ENCODE results near the gene GBA2.

Gene GBA2

GRCh38 chr9:35689542-35690293 lies 59.3 kb downstream of the GBA2 start, which contains the start of gene TPM2:
Gene TPM2 (minus strand): TSS chr9:35689925. CDS start chr9:35689817, 108 bp downstream.
- Histone ChIP-seq H3K27ac (ENCODE audit: low read depth, low read length) (peak within 1 kb of the TSS; percentile 81), H3K27me3 (ENCODE audit: control insufficient read depth in 5 of 5, insufficient read depth in 4 of 5, low read length in 5 of 5) (no peaks in the 10 kb centered on the region), H3K4me1 (ENCODE audit: control insufficient read depth in 5 of 5, insufficient read depth in 5 of 5, low read length in 5 of 5) (peaks cover 5 to 35% (median 30%) of the 10 kb centered on the region in 5 donors), H3K4me3 (ENCODE audit: low read depth in 1 of 5, low read length in 5 of 5) (peak within 1 kb of the TSS; percentile 58 to 76 (median 75)), H3K9me3 (ENCODE audit: control insufficient read depth in 5 of 5, low read length in 5 of 5) (no peaks in the 10 kb centered on the region), H3K9ac (ENCODE audit: low read length in 5 of 5) (peak within 1 kb of the TSS in 4 of 5 donors; percentile 61 to 76 (median 72)), H3K36me3 (ENCODE audit: control insufficient read depth in 5 of 5, insufficient read depth in 5 of 5, low read length in 5 of 5) (peaks cover 0 to 13% (median 8%) of the 10 kb centered on the region in 5 donors)

- Histone ChIP-seq H3K36me3 (ENCODE audit: control insufficient read depth in 5 of 5, insufficient read depth in 5 of 5, low read length in 5 of 5) (peaks cover 0 to 22% (median 14%) of the 10 kb centered on the region in 5 donors), H3K9me3 (ENCODE audit: control insufficient read depth in 5 of 5, low read length in 5 of 5) (no peaks in the 10 kb centered on the region), H3K4me1 (ENCODE audit: control insufficient read depth in 5 of 5, insufficient read depth in 5 of 5, low read length in 5 of 5) (peaks cover 6 to 35% (median 30%) of the 10 kb centered on the region in 5 donors), H3K9ac (ENCODE audit: low read length in 5 of 5) (peak overlapping the region in 3 of 5 donors; percentile 31 to 43 (median 37)), H3K27ac (ENCODE audit: low read depth, low read length) (peak overlapping the region; percentile 48), H3K27me3 (ENCODE audit: control insufficient read depth in 5 of 5, insufficient read depth in 4 of 5, low read length in 5 of 5) (no peaks in the 10 kb centered on the region), H3K4me3 (ENCODE audit: low read depth in 1 of 5, low read length in 5 of 5) (peak overlapping the region; percentile 15 to 75 (median 58))
Measured at GRCh38 chr9:35688558-35689541, 60.2 kb downstream of the GBA2 start.

GRCh38 chr9:35687972-35688557 lies 61.0 kb downstream of the GBA2 start:
- H3K27ac ChIP-seq (ENCODE audit: low read depth, low read length) = peak overlapping the region; percentile 48
- H3K4me1 ChIP-seq (ENCODE audit: control insufficient read depth in 5 of 5, insufficient read depth in 5 of 5, low read length in 5 of 5) = peaks cover 6 to 35% (median 30%) of the 10 kb centered on the region in 5 donors
- H3K27me3 ChIP-seq (ENCODE audit: control insufficient read depth in 5 of 5, insufficient read depth in 4 of 5, low read length in 5 of 5) = no peaks in the 10 kb centered on the region
- H3K4me3 ChIP-seq (ENCODE audit: low read depth in 1 of 5, low read length in 5 of 5) = peak overlapping the region in 3 of 5 donors; percentile 9 to 75 (median 45)
- H3K9ac ChIP-seq (ENCODE audit: low read length in 5 of 5) = peak overlapping the region in 1 of 5 donors; percentile 37
- peaks cover 0 to 30% (median 18%) of the 10 kb centered on the region in 5 donors for H3K36me3 ChIP-seq (ENCODE audit: control insufficient read depth in 5 of 5, insufficient read depth in 5 of 5, low read length in 5 of 5)
- H3K9me3 ChIP-seq (ENCODE audit: control insufficient read depth in 5 of 5, low read length in 5 of 5) = no peaks in the 10 kb centered on the region

- Histone ChIP-seq H3K27ac (ENCODE audit: low read depth, low read length) (no peak overlapping the region), H3K9me3 (ENCODE audit: control insufficient read depth in 5 of 5, low read length in 5 of 5) (no peaks in the 10 kb centered on the region), H3K27me3 (ENCODE audit: control insufficient read depth in 5 of 5, insufficient read depth in 4 of 5, low read length in 5 of 5) (no peaks in the 10 kb centered on the region), H3K4me3 (ENCODE audit: low read depth in 1 of 5, low read length in 5 of 5) (no peak overlapping the region), H3K4me1 (ENCODE audit: control insufficient read depth in 5 of 5, insufficient read depth in 5 of 5, low read length in 5 of 5) (peaks cover 6 to 35% (median 30%) of the 10 kb centered on the region in 5 donors), H3K9ac (ENCODE audit: low read length in 5 of 5) (no peak overlapping the region), H3K36me3 (ENCODE audit: control insufficient read depth in 5 of 5, insufficient read depth in 5 of 5, low read length in 5 of 5) (peaks cover 0 to 37% (median 26%) of the 10 kb centered on the region in 5 donors)
Measured at GRCh38 chr9:35687306-35687705, 61.7 kb downstream of the GBA2 start.
